Kidney capillary endothelial cell (primary cell): Measurements from ENCODE around the gene ZNRF3.
"Not testable (repeated sequence)": the region's sequence is repeated elsewhere in the genome, so short reads cannot be mapped to it uniquely, and the experiment has no call there.

ENCODE experiments used
- DNase-seq: peaks from one replicate; pipeline ENCODE4 v3.0.0-alpha.2; 2018; ENCODE audit warnings: low spot score

Gene ZNRF3

GRCh38 chr22:28908810-28909209, 25.4 kb downstream of the ZNRF3 start:
- DNase-seq, result not testable (repeated sequence)

GRCh38 chr22:28909375-28909774, 26.0 kb downstream of the ZNRF3 start:
- DNase-seq, result no peak

GRCh38 chr22:28910569-28911303, 27.4 kb downstream of the ZNRF3 start:
- DNase-seq, result no peak

GRCh38 chr22:28911304-28911690, 27.9 kb downstream of the ZNRF3 start:
- DNase-seq, result no peak

GRCh38 chr22:28911777-28912669, 28.7 kb downstream of the ZNRF3 start:
- no peak for DNase-seq

- DNase-seq, result peak; percentile 13
These were observed 30.8 kb downstream of the ZNRF3 start for GRCh38 chr22:28914201-28914600.

GRCh38 chr22:28915969-28916368, 32.6 kb downstream of the ZNRF3 start:
- DNase-seq, result no peak

- no peak for DNase-seq
These were observed 34.6 kb downstream of the ZNRF3 start for GRCh38 chr22:28917747-28918549.

- no peak for DNase-seq
These were observed 35.3 kb downstream of the ZNRF3 start for GRCh38 chr22:28918550-28919271.

GRCh38 chr22:28920757-28921584, 37.6 kb downstream of the ZNRF3 start:
- no peak for DNase-seq

- no peak for DNase-seq
These were observed 38.2 kb downstream of the ZNRF3 start for GRCh38 chr22:28921585-28921879.

- no peak for DNase-seq
These were observed 39.3 kb downstream of the ZNRF3 start for GRCh38 chr22:28922540-28923244.

- DNase-seq, result no peak
These were observed 40.7 kb downstream of the ZNRF3 start for GRCh38 chr22:28923826-28924732.

GRCh38 chr22:28925916-28926315, 42.5 kb downstream of the ZNRF3 start:
- no peak for DNase-seq

GRCh38 chr22:28927630-28928029, 44.3 kb downstream of the ZNRF3 start:
- no peak for DNase-seq

- no peak for DNase-seq
These were observed 45.8 kb downstream of the ZNRF3 start for GRCh38 chr22:28929197-28929596.

- no peak for DNase-seq
These were observed 47.1 kb downstream of the ZNRF3 start for GRCh38 chr22:28930357-28931007.

- no peak for DNase-seq
These were observed 48.6 kb downstream of the ZNRF3 start for GRCh38 chr22:28931844-28932567.
